ENCODE results near the gene NECTIN1.

DNA sequence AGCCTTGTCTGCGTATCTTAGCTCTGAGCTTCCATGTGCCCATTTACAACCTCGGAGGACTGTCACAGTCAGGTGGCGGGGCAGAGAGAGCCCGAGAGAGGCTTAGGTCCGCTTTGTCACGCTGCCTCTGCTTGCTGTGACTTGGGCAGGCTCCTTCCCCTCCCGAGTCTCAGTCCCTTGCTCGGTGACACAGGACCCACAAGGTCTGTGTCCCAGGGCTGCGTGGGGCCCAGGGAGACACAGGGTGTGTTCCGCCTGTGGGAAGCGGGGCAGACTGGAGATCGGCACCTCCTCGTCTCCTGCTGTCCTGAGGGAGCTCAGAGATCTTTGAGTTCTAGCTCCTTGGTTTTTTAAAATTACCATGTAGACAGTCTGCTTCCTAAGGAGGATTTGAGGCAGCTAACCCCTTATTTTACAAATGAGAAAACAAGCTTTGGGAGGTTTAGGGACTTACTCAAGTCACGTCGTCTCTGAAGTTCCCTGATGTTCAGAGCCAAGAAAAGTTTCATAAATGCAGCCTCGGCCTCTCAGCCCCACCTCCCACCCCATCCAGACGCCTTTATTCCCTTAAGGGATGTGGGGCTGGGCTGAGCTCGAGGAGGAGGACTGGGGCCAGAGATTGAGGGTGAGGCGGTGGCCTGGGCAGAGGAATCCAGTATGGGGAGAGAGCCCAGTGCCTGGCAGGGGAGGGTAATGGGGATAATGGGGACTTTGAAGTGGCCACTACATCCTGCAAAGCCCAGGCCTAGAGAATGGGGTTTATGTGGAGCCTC is 103.6 kb downstream of the NECTIN1 start:
- TF ChIP-seq, protein P1, sequence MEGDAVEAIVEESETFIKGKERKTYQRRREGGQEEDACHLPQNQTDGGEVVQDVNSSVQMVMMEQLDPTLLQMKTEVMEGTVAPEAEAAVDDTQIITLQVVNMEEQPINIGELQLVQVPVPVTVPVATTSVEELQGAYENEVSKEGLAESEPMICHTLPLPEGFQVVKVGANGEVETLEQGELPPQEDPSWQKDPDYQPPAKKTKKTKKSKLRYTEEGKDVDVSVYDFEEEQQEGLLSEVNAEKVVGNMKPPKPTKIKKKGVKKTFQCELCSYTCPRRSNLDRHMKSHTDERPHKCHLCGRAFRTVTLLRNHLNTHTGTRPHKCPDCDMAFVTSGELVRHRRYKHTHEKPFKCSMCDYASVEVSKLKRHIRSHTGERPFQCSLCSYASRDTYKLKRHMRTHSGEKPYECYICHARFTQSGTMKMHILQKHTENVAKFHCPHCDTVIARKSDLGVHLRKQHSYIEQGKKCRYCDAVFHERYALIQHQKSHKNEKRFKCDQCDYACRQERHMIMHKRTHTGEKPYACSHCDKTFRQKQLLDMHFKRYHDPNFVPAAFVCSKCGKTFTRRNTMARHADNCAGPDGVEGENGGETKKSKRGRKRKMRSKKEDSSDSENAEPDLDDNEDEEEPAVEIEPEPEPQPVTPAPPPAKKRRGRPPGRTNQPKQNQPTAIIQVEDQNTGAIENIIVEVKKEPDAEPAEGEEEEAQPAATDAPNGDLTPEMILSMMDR (IDR thresholded peaks at IDR 0.05): no peak
- no peak for TF ChIP-seq POLR2A (IDR thresholded peaks at IDR 0.05)
